HG02571 (cell line): ENCODE measurements around the gene SH3D21.

Experiments
- ATAC-seq: cut with Tn5 transposase; IDR thresholded peaks from one replicate; pipeline ENCODE4 v1.9.1; 2021; ENCODE audit warnings: mild to moderate bottlenecking, moderate library complexity; ENCODE audit not compliant: unreplicated experiment

SH3D21 gene

GRCh38 chr1:36306210-36306901, at the start of gene SH3D21:
Gene SH3D21 (plus strand): TSS chr1:36306368. CDS start chr1:36306421, 53 bp downstream.
- peak; percentile 31 for ATAC-seq

GRCh38 chr1:36256558-36257374, 49.4 kb upstream of the SH3D21 start:
- no peak for ATAC-seq

GRCh38 chr1:36257375-36257767, 48.8 kb upstream of the SH3D21 start:
- ATAC-seq: no peak

DNA sequence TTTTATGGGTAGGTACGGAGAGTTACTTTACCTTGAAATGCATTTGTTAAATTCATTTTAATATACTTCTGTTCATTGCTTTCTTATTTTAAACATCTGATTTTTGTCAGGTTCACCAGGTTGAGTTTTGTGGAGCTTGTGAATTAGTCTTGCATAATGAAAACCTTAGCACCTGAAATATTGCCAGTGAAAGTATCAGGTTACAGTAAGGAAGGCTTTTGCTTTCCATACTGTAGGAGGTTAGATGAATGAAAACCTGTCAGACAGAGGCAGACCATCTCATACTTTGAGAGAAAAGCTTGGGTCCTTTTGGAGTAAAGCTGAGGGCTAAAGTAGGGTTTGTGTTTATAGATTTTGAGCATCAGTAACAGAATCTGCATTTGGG, 47.2 kb upstream of the SH3D21 start:
- no peak for ATAC-seq

- no peak for ATAC-seq
Measured at GRCh38 chr1:36268981-36269380, 37.2 kb upstream of the SH3D21 start.

DNA sequence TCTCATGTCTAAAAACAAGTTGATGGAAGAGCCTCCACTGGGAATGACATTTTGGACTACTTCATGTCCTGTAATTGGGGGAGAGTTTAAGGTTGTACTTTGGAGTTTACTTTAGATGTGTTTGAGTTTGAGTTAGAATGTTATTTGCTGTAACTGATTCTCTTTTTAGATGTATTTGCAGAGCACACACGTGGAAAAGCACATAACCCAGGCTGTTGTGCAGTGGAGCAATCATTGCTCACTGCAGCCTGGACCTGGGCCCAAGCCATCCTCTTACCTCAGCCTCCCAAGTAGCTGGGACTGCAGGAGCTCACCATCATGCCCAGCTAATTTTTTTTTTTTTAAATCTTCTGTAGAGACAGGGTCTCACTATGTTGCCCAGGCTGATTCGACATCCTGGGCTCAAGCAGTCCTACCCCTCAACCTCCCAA, 36.7 kb upstream of the SH3D21 start:
- no peak for ATAC-seq

GRCh38 chr1:36273024-36273423, 33.1 kb upstream of the SH3D21 start:
- no peak for ATAC-seq

GRCh38 chr1:36274201-36274600, 32.0 kb upstream of the SH3D21 start:
- ATAC-seq: no peak

- no peak for ATAC-seq
Measured at GRCh38 chr1:36276688-36277087, 29.5 kb upstream of the SH3D21 start.

GRCh38 chr1:36279110-36279788, 26.9 kb upstream of the SH3D21 start:
- ATAC-seq: no peak

DNA sequence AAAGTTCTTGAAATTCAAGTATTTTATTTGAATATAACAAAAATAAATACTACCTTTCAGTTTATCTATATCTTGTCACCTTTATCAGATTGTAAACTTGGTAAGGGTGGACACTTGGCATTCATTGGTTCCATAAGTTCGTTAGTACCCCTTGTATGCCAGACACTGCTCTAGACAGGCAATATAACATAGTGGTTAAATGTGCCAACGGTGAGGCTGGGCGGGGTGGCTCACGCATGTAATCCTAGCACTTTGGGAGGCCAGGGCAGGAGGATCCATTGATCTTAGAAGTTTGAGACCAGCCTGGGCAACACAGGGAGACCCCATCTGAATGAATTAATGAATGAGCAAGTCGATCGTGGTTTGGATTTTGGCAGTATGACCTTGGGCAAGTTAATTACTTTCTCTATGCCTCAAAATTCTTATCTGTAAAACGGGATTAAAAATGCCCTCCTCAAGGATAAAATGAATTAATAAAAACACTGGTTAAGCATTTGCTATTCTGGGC, 26.3 kb upstream of the SH3D21 start:
- no peak for ATAC-seq

DNA sequence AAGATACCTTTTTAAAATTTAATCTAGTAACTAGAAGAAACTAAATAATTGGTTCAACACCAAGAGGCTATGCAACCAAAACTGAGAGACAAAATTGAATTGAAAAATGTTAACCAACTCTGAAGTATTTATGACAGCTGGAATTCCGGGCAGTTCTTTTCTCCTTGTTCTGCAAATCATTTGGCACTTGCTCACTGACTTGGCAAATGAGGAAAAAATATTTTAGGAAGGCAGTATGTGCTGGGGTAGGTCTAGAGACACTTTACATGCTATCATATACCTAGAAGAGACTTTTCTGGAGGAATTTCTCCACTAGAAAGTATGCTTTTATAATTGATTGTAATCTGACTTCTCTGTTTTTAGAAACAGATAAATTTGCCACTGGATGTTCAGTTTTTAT, 22.1 kb upstream of the SH3D21 start:
- ATAC-seq: no peak

- ATAC-seq: no peak
Measured at GRCh38 chr1:36284517-36284916, 21.7 kb upstream of the SH3D21 start.

DNA sequence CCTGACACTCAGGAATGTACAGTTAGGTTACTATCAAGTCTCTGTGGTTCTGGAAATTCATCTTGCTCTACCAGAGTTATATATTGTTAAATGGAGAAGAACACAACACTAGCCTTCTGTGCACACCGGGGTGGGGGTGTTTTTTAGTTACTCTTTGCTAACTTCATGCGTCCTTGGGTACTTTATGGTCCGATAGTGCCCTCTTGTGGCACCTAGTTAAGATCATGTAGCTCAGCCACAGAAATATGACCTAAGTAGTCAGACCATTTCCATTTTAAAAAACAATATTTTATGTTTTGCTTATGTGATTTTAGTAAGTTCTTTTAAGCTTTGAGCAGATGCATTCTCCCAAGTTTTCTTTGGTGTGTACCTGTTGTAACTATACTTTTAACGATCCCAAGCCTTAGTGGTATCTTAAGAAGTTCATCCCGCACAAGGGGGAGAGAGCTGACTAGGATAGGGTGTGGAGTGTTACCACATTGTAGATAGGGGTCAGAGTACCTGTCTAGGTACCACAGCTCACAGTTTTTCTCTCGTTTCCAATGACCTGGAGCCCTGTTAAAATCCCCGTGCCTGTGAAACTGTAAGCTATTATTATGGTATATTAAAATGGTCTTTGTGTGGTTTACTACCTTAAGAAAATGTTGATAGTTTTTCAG, 20.6 kb upstream of the SH3D21 start:
- ATAC-seq: no peak

DNA sequence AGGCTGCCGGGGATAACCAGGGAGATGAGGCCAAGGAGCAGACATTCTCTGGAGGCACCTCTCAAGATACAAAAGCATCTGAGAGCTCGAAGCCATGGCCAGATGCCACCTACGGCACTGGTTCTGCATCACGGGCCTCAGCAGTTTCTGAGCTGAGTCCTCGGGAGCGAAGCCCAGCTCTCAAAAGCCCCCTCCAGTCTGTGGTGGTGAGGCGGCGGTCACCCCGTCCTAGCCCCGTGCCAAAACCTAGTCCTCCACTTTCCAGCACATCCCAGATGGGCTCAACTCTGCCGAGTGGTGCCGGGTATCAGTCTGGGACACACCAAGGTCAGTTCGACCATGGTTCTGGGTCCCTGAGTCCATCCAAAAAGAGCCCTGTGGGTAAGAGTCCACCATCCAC, 19.4 kb upstream of the SH3D21 start:
- ATAC-seq: no peak

- no peak for ATAC-seq
Measured at GRCh38 chr1:36287595-36287994, 18.6 kb upstream of the SH3D21 start.

GRCh38 chr1:36295390-36295789, 10.8 kb upstream of the SH3D21 start:
- no peak for ATAC-seq

GRCh38 chr1:36297062-36297461, 9.1 kb upstream of the SH3D21 start:
- no peak for ATAC-seq

DNA sequence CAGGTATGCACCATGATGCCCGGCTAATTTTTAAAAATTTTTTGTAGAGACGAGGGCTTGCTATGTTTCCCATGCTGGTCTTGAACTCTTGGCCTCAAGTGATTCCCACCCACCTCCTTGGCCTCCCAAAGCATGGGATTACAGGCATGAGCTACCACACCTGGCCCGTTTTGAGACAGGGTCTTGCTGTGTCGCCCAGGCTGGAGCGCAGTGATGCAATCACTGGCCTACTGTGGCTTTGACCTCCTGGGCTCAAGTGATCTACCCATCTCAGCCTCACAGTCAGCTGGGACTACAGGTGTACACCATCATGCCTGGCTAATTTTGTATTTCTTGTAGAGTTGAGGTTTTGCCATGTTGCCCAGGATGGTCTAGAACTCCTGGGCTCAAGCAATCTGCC, 7.5 kb upstream of the SH3D21 start:
- no peak for ATAC-seq

- no peak for ATAC-seq
Measured at GRCh38 chr1:36300526-36300925, 5.6 kb upstream of the SH3D21 start.

- ATAC-seq: no peak
Measured at GRCh38 chr1:36301220-36301619, 4.9 kb upstream of the SH3D21 start.
